Amniotic stem cell (primary cell): ENCODE measurements around the gene CYP21A2.
"Not testable (repeated sequence)": the region's sequence is repeated elsewhere in the genome, so short reads cannot be mapped to it uniquely, and the experiment has no call there.

Experiments used
- DNase-seq: peaks from one replicate; lab custom pipeline; 2025; lab: John Stamatoyannopoulos, UW

Gene CYP21A2

DNA sequence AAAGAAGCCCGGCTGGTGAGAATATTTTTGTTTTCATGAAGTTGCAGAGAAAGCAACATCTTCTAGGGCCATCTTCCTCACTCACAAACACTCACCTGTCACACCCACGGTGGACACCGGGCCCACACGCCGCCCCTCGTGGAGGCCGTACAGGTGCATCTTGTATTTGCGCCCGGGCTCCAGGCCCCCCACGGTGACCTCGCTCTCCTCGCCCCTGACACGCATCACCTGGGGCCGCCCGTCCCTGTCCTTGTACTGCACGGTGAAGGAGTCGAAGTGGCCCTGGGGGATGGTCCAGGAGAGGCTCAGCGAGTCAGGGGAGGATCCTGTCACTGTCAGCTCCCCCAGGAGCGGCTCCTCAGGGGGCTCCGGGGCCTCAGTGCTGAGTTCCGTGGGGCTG is 17.5 kb downstream of the CYP21A2 start:
- DNase-seq = not testable (repeated sequence)

DNA sequence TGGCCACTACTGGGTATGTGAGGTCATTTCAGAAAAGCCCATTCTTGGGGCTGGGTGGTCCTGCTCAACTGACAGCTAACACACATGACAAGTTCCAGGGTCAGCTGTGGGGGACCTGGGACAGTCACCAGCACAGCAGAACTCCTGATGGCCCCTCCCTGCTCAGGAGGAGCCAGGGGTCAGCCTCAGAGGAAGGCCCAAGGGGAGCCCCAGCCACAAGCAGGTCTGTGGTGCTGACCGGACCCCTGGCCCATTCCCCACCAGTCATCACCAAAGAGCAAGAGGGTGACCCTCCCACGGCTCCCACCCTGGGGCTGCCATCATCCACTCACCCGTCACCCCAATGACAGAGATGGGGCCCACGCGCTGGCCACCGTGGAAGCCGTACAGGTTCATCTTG is 18.0 kb downstream of the CYP21A2 start:
- DNase-seq = no peak

DNA sequence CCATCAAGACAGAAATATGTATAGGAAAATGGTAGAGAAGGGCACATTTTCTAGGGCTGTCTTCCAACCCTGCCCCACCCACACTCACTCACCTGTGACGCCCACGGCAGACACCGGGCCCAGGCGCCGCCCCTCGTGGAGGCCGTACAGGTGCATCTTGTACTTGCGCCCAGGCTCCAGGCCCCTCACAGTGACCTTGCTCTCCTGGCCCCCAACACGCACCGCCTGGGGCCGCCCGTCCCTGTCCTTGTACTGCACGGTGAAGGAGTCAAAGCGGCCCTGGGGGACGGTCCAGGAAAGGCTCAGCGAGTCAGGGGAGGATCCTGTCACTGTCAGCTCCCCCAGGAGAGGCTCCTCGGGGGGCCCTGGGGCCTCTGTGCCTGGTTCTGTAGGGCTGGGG is 19.8 kb downstream of the CYP21A2 start:
- DNase-seq = no peak

DNA sequence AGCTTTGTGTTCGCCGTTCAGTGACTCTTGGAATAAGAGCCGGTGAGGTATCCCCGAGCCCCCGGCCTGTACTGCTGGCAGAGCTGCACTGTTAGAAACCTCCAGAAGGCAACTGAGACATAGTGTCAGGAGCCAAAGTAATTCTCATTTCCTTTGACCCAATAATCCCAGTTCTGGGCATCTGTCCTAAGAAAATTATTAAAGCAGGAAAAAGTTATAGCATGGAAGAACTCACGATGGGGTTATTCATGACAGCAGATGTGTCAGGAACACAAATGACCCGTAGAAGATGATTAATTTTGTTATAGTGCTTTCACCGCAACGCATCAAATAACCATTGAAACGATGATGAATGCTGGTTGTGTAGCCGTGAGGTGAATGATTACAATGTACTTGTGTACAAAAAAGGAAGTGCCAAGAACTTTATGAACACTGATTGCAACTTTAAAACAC is 20.3 kb downstream of the CYP21A2 start:
- no peak for DNase-seq

DNA sequence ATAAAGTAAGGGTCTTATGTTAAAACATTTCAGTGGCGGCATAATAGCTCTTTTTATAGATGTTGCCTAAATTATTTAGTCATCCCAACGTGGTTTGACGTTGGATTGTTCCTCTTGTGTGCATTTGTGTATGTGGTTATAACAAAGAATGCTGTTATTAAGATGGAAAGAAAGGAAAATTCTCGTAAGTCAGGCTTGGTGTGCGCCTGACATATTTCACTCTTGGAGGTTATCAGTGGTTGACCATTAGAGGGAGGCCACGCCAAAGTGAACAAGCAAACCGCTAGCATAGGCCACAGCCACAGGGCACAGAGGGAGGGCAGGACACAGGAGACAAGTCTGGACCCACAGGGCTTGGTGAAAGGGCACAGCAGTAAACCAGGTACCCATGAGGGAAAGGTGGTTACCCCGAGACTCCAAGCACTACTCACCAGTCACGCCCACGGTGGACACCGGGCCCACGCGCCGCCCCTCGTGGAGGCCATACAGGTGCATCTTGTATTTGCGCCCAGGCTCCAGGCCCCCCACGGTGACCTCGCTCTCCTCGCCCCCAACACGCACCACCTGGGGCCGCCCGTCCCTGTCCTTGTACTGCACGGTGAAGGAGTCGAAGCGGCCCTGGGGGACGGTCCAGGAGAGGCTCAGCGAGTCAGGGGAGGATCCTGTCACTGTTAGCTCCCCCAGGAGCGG is 22.9 kb downstream of the CYP21A2 start:
- no peak for DNase-seq

DNA sequence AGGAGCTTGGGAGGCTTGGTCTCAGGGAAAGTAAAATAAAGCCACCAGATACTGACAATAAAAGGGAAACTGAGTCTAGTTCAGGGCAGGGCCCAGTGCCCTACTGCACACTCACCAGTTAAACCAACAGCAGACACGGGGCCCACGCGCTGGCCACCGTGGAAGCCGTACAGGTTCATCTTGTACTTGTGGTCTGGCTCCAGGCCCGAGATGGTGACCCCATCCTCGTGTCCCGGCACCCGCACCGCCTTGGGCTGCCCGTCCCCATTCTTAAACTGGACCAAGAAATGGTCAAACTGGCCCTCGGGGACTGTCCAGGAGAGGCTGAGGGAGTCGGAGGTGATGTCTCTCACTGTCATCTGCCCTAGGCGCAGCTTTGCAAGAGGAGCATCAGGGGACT is 26.5 kb downstream of the CYP21A2 start:
- no peak for DNase-seq

DNA sequence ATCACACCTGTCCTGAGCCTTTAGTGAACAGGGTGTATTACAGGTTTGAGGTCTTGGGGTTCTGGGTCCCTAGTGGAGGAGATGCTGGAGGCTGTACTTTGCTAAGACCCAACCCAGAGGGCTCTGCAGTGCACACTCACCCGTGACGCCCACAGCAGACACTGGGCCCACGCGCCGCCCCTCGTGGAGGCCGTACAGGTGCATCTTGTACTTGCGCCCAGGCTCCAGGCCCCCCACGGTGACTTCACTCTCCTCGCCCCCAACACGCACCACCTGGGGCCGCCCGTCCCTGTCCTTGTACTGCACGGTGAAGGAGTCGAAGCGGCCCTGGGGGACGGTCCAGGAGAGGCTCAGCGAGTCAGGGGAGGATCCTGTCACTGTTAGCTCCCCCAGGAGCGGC is 29.3 kb downstream of the CYP21A2 start:
- not testable (repeated sequence) for DNase-seq

DNA sequence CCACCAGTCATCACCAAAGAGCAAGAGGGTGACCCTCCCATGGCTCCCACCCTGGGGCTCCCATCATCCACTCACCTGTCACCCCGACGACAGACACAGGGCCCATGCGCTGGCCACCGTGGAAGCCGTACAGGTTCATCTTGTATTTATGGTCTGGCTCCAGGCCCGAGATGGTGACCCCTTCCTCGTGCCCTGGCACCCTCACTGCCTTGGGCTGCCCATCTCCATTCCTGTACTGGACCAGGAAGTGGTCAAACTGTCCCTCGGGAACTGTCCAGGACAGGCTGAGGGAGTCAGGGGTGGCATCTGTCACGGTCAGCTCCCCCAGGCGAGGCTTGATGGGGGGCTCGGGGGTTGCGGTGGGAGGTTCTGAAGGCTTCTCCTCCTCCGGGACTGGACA is 30.1 kb downstream of the CYP21A2 start:
- not testable (repeated sequence) for DNase-seq

DNA sequence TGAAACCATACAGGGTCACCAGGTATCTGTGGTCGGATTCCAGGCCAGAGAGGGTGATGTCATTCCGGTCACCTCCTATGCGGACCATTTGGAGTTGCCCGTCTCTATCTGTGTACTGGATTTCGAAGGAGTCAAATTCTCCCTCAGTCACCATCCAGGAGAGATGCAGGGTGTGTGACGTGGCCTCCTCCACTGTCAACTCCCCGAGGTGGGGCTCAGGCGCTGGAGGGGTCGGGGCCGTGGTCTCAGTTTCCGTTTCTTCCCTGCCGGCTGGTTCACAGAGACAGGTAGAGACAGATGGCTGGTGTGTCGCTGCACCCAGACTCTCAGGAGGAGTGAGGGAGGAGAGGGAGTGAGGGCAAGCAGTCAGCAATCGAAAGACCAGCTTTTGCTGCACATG is 30.7 kb downstream of the CYP21A2 start:
- no peak for DNase-seq

DNA sequence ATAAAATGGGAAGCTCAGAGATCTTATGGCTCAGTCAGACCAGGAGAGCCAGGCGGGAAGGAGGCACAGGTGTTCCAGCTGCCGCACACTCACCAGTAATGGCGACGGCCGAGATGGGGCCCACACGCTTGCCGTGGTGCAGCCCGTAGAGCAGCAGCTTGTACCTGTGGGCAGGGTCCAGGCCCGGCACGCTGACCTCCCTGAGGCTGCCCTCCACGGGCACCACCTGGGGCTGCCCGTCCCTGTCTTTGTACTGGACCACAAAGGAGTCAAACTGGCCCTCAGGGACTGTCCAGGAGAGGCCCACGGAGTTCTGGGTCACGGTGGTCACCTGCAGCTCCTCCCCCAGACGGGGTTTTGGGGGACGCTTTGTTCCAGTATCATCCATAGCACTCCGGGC is 31.2 kb downstream of the CYP21A2 start:
- no peak for DNase-seq

DNA sequence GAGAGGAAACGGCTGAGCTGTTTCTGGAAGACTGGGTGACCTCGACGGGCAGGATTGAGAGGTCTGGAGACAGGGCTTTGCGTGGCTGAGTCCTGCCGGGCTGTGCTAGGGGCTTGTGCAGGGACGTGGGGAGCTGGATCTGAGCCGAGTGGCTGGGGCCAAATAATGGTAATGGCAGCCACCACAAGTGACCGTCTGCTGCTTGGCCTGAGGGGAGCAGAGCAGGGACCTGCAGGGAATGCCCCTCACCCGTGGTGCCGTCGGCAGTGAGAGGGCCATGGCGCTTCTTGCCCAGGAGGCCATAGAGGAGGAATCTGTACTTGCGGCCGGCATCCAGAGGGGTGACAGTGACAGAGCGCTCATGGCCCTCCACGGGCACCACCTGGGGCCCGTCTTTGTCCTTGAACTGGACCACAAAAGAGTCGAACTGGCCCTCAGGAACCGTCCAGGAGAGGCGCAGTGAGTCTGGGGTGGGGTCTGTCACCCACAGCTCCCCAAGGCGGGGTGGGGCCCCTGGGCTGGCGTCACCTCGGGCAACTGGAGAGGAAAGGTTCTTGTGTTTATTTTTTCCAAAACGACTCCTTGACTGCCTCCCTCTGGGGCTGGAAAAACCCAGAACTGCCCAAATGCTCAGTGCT is 31.8 kb downstream of the CYP21A2 start:
- DNase-seq = no peak

DNA sequence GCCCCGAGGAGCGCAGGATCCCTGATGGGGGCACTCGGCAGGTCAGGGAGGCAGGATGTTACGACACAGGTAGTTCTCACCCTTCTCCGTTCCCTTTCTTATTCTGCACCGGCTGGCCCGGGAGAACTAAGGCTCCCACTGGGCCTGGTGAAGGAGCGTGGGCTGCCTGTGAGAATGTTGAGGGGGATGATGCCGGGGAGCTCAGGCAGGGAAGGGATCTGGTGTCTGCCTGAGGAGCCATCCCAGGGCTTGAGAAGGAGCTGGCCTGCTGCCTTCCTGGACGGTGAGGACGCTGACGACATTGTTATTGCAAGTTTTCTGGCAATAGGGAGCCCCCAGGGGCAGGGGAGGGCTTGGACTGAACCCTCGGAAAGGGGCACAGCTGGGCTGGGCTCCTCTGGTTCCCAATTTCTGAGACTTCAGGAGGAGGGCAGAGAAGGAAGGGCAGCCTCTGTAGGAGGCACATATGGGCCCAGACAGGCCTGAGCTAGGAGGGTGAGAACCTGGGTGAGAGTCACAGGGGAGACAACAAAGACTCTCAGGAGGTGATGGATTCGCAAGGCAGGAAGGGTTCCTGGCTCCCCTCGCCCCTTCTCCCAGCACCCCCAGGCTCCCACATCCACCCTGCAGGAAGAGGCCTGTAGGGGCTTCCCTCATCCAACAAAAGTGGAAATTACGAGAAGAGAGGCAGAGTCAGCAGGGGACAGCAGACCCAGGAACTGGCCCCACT is 32.8 kb downstream of the CYP21A2 start:
- no peak for DNase-seq

DNA sequence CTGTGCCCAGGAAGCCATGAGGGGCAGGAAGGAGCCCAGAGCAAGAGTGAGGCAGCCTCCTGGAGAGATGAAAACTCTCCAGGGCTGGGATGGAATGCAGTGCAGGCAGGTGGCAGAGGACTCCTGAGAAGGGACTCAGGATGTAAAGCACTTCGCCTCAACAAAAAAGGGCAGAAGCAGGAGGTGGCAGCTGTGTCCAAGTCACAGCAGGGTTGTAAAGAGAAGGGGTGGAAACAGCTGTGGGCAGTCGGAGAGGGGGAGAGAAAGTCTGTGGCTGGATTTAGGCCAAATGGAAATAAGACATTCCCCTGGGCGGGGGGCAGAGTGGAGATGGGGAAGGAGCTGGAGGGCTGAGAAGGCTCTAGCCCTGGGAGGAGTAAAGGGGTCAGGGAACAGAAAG is 34.9 kb downstream of the CYP21A2 start:
- DNase-seq = no peak

DNA sequence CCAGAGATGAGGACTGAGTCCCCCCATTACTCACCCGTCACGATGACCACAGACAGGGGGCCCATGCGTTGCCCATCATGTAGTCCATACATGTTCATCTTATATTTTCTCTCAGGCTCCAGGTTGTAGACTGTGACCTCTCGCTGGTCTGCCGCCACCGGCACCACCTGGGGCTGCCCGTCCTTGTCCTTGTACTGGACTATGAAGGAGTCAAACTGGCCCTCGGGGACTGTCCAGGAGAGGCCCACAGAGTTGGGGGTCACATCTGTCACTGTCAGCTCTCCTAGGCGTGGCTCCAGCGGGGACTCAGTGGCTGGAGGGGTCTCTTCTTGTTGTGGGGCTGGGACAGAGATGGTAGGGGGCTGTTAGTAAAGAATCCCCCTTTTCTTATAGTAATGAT is 35.4 kb downstream of the CYP21A2 start:
- no peak for DNase-seq

DNA sequence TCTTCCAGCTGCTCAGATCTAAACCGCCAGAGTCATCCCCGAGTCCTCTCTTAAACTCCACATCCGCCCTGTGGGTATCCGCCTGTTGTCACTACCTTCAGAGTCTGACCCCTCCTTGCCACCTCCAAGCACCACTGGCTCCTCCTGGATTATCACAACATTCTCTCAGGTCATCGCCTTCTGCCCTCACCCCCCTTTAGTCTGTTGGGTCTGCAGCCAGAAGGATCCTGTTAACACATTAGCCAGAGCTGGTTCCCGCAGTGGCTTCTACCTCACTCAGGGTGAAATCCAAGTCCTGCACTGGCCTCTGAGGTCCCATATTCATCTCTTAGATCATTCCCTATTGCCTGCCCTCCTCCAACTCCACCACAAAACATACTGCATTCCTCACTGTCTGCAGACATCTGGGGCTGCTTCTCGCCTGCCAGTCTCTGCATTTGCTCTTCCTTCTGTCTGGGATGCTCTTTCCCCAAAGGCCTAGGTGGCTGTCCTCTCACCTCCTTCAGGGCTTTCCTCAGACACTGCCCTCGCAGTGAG is 36.8 kb downstream of the CYP21A2 start:
- DNase-seq = no peak

DNA sequence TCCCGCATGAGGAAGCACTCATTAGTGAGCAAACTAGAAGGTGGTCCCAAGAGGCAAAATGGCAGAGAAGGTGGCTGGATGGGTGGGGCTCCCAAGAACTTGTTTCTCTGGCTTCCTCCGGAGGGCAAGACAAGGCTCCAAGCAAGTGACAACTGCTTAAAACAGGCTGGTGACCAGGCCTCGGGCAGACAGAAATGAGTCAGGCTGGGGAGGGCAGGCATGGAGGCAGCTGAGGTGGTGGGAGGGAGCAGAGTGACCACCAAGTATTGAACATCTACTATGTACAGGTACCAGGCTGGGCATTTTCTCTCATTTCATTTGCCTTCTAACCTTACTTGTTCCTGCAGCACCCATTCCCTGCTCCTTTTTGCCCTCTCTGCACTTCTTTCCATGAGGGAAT is 37.6 kb downstream of the CYP21A2 start:
- no peak for DNase-seq

DNA sequence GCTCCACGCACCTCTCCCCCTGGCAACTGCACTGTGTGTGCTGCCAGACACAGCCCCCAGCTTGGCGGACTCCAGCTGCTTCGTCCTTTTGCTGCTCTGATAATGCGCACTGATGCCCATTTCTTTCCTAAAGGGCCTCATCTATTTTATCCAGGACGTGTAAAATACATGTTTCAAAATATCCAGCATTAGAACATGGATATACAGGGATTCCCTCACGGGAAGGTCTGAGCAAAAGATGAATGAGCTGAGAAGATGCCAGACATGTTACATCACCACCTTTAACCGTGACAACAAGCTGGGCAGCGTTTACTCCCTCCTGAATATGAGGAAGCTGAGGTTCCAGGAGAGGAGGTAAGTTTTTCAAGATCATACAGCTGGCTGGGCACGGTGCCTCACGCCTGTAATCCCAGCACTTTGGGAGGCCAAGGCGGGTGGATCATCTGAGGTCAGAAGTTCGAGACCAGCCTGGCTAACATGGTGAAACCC is 38.1 kb downstream of the CYP21A2 start:
- peak; percentile 12 for DNase-seq

DNA sequence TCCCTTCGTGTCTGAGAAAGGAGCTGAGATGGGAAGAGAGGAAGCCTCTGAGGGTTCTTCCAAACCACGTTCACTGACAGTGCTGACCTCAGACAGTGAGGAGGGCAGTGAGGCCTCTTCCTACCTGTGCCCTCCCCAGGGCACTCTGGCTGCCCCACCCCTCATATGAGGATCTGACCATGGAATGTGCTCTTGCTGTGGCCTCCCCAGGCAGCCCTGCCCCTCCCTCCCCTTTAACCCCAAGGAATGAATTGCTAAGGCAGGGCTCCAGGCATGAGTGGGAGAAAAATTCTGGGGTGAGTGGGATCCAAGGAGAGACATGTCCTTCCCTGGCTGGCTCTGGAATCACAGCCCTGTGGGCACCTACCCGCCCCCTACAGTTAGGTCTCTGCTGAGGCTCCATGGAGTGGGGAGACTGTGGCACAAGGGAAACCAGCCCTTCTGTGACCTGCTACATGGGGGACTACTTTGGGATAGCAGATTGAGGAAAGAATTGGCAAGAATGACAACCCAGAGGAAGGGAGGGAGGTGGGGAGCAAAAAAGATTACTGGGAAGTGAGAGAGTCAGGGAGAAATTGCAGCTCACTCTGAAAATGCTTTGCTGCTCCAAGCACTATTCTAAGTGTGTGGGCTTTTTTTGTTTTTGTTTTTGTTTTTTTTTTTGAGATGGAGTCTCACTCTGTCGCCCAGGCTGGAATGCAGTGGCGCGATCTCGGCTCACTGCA is 41.5 kb downstream of the CYP21A2 start:
- DNase-seq = no peak

DNA sequence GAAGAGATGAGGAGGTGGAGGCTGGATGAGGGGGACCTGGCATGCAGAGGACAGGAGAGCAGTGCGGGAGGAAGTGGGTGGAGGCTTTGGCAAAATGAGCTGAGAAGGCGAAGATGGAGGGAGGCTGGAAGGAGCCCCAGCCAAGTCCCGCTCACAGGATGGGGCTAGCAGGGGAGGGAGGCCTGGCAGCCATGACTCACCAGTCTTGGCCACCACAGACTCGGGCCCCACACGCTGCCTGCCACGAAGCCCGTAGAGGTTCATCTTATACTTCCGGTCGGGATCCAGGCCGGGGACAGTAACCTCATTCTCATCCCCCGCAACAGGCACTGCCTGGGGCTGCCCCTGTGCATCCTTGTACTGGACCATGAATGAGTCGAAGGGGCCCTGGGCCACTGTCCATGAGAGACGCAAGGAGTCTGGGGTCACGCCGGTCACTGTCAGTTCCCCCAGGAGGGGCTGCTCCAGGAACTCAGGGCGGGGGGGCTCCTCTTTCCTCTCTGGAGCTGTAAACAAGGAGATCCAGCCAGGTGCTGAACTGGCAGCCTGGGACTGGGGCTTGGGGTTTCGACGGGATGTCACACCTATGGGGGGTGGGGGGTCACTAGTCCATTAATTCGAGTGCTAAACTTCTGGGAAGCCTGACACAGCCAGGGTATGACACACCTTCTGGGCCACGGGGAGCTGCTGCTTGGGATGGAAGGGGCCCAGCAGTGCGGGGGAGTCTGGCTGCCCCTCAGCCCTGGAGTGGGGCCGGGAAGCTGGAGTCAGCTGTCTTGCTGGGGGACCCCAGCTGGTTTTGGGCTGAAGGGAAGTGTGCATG is 43.2 kb downstream of the CYP21A2 start:
- DNase-seq = peak; percentile 12

DNA sequence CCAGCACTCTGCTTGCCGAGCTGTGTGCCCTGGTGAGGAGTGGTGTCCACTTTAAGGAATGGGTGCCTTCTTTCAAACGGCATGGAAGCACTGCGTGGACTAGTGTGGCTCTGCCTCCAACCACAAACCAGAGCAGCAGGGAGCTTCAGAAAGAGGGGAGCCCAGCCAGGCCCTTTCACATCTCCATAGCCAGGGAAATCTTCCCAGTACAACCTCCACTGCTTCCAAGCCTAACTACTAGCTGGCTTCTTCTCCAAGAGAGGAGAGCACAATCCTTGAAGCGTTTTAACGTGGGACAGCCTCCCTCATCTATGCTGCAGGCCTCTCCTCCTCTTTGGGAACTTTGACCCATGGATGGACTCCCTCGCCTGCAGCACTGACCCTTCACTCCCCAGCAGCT is 44.3 kb downstream of the CYP21A2 start:
- no peak for DNase-seq

DNA sequence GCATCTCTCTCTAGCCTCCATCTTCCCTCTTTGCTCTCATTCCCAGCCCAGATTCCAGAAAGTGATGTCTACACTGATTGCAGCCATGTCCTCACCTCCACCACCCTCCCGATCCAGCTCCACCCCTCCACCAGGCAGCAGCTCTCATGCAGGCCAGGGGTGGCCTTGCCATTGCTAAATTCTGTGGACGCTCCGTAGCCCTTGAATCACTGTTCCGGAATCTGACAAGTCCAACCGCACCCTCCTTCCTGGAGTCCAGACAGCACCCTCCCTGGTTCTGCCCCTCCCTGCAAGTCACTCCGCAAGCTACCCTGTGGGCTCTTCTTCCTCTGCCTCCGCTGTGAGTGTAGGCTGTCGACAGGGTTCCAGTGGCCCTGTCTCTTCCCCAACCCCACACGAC is 44.7 kb downstream of the CYP21A2 start:
- DNase-seq = no peak
